Measurements from ENCODE around the gene RTTN. TPM values are rescaled to one million over a fixed set of nuclear protein-coding genes. Genes with fewer than 3 reads are reported as not detected.
"Not testable (repeated sequence)": the region's sequence is repeated elsewhere in the genome, so short reads cannot be mapped to it uniquely, and the experiment has no call there.

The RTTN gene
- total RNA-seq, 1 donor from 2014 or later, result 10.8 TPM

- H3K36me3 ChIP-seq, result peaks cover 15% of the 10 kb centered on the region
- no peaks in the 10 kb centered on the region for H3K27me3 ChIP-seq (ENCODE audit: low read depth)
- no peak overlapping the region for H3K27ac ChIP-seq
- H3K4me1 ChIP-seq, result no peaks in the 10 kb centered on the region
- intact Hi-C loops (cut with DNase I), result no loop called here
- DNase-seq, result no peak
- H3K4me3 ChIP-seq, result no peak overlapping the region
- TF ChIP-seq, protein P1, sequence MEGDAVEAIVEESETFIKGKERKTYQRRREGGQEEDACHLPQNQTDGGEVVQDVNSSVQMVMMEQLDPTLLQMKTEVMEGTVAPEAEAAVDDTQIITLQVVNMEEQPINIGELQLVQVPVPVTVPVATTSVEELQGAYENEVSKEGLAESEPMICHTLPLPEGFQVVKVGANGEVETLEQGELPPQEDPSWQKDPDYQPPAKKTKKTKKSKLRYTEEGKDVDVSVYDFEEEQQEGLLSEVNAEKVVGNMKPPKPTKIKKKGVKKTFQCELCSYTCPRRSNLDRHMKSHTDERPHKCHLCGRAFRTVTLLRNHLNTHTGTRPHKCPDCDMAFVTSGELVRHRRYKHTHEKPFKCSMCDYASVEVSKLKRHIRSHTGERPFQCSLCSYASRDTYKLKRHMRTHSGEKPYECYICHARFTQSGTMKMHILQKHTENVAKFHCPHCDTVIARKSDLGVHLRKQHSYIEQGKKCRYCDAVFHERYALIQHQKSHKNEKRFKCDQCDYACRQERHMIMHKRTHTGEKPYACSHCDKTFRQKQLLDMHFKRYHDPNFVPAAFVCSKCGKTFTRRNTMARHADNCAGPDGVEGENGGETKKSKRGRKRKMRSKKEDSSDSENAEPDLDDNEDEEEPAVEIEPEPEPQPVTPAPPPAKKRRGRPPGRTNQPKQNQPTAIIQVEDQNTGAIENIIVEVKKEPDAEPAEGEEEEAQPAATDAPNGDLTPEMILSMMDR (IDR thresholded peaks at IDR 0.05), result no peak
- no peaks in the 10 kb centered on the region for H3K9me3 ChIP-seq
- ATAC-seq, result no peak
These were observed 81.3 kb downstream of the RTTN start for GRCh38 chr18:70124139-70124538.

DNA sequence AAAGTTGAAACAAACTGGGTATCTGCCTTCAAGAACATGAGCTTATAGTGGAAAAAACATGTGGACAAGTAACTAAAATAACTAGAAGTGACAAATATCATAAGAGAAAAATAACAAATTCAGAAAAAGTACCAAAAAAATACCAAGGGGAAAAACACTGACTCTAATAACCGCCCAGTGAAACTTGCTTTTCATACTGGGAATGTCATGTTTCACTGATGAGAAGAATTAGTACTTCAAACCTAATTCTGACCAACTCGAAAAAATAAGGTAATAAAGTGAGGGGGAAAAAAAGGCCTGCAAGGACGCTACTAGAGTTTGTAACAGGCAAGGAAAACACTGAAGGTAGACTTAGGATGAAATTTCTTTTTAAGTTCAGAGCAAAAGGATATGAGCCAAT is 83.6 kb downstream of the RTTN start:
- TF ChIP-seq, protein P1 (IDR thresholded peaks at IDR 0.05), result no peak
- Histone ChIP-seq H3K27me3 (ENCODE audit: low read depth) (no peaks in the 10 kb centered on the region), H3K4me1 (no peaks in the 10 kb centered on the region), H3K9me3 (no peaks in the 10 kb centered on the region), H3K36me3 (peaks cover 6% of the 10 kb centered on the region), H3K27ac (no peak overlapping the region), H3K4me3 (no peak overlapping the region)
- no peak for ATAC-seq
- intact Hi-C loops (cut with DNase I), result no loop called here
- no peak for DNase-seq

DNA sequence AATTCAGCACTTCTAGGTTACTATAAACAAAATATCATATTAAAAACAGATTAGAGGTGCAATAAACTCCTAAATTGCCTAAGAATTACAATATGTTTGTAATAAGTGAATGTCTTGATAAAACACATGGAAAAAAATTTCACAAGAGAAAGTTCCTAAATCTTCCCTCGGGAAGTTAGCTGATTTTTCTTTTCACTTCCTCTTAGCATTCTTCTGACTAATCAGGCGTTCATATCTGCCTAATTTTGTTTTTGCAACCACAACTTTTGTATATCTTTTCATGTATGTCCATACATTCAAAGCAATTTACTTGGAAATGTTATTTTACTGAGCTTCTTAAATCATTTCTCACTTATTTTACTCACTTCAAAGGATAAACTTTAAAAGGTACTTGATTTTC is 88.5 kb downstream of the RTTN start:
- Histone ChIP-seq H3K4me1 (no peaks in the 10 kb centered on the region), H3K27me3 (ENCODE audit: low read depth) (no peaks in the 10 kb centered on the region), H3K4me3 (no peak overlapping the region), H3K36me3 (no peaks in the 10 kb centered on the region), H3K9me3 (no peaks in the 10 kb centered on the region), H3K27ac (no peak overlapping the region)
- ATAC-seq, result no peak
- TF ChIP-seq, protein P1 (IDR thresholded peaks at IDR 0.05), result no peak
- DNase-seq, result no peak
- intact Hi-C loops (cut with DNase I), result no loop called here

DNA sequence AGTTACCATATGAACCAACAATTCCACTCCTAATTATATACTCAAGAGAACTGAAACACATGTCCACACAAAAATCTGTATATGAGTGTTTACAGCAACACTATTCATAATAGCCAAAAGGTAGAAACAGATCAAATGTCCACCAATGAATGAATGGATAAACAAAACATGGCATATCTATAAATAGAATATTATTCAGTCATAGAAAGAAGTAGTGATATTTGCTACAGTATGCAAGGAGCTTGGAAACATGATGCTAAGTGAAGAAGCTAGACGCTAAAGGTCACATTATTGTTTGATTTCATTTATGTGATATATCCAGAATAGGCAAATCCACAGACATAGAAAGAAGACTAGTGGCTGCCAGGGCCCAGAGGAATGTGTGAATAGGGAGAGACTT is 92.0 kb downstream of the RTTN start:
- Histone ChIP-seq H3K4me3 (no peak overlapping the region), H3K36me3 (peaks cover 16% of the 10 kb centered on the region), H3K4me1 (no peaks in the 10 kb centered on the region), H3K27ac (no peak overlapping the region), H3K27me3 (ENCODE audit: low read depth) (no peaks in the 10 kb centered on the region), H3K9me3 (no peaks in the 10 kb centered on the region)
- intact Hi-C loops (cut with DNase I), result no loop called here
- ATAC-seq (no peak), DNase-seq (no peak)
- TF ChIP-seq, protein P1 (IDR thresholded peaks at IDR 0.05), result no peak

GRCh38 chr18:70110678-70111077 is 94.8 kb downstream of the RTTN start:
- intact Hi-C loops (cut with DNase I), result no loop called here
- Histone ChIP-seq H3K27me3 (ENCODE audit: low read depth) (no peaks in the 10 kb centered on the region), H3K9me3 (no peaks in the 10 kb centered on the region), H3K27ac (no peak overlapping the region), H3K4me1 (no peaks in the 10 kb centered on the region), H3K4me3 (no peak overlapping the region), H3K36me3 (peaks cover 38% of the 10 kb centered on the region)
- TF ChIP-seq, protein P1 (IDR thresholded peaks at IDR 0.05), result no peak
- no peak for ATAC-seq
- DNase-seq, result no peak

DNA sequence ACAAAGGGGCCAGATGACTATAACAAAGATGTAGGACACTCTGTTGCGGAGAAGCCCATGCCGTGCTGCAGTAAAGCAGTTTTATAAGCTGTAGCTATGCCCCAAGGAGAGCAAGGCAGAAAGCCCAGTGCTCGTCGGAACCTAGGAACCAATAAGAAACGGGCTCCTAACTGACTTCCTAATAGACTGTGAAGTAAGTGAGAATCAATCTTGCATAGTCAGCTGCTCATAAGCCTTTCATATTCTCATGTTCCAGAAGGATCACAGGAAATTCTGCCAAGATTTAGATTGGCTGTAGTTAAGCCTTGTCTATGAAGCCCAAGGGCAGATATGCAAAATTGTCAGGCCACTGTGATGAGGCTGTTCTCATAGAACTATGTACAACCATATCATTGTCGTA is 98.4 kb downstream of the RTTN start:
- DNase-seq, result no peak
- Histone ChIP-seq H3K36me3 (peaks cover 43% of the 10 kb centered on the region), H3K27ac (no peak overlapping the region), H3K9me3 (no peaks in the 10 kb centered on the region), H3K4me1 (no peaks in the 10 kb centered on the region), H3K27me3 (ENCODE audit: low read depth) (no peaks in the 10 kb centered on the region), H3K4me3 (no peak overlapping the region)
- TF ChIP-seq, protein P1 (IDR thresholded peaks at IDR 0.05), result no peak
- intact Hi-C loops (cut with DNase I), result no loop called here
- no peak for ATAC-seq

- H3K4me1 ChIP-seq; H3K27ac ChIP-seq; ATAC-seq; H3K4me3 ChIP-seq; H3K27me3 ChIP-seq (ENCODE audit: low read depth); DNase-seq; intact Hi-C loops (cut with DNase I): not testable (repeated sequence)
- Histone ChIP-seq H3K9me3 (peaks cover 12% of the 10 kb centered on the region), H3K36me3 (peaks cover 23% of the 10 kb centered on the region)
These were observed 102.6 kb downstream of the RTTN start for GRCh38 chr18:70102854-70103253.
